Measurements from ENCODE around the gene MBD3L2B. TPM values are rescaled to one million over a fixed set of nuclear protein-coding genes. Genes with fewer than 3 reads are reported as not detected.

Gene MBD3L2B
- total RNA-seq, 2 donors from 2014 or later = not detected

DNA sequence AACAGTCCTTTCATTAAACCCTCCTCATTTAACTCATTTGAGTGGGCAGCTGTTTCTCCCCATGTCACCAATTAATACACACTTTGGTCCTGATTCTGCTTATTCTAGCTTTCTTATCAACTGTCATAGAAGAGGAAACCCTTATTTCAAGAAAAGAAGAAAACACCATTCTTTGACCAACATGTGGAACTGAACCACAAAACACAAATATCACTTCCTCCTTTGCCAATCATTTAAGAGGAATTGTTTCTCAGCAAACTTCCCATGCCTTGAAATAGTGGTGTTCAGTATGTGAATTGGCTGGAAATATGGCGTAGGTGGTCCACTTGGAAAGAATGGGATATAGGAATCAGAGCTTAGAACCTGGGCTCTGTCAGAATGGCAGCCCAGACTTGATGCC lies 20.4 kb downstream of the MBD3L2B start:
- Mint-ChIP-seq H3K4me3 (no peak overlapping the region), H3K27ac (no peak overlapping the region), H3K4me1 (peaks cover 11% of the 10 kb centered on the region), H3K27me3 (no peaks in the 10 kb centered on the region), H3K36me3 (ENCODE audit: low read depth) (no peaks in the 10 kb centered on the region)
- H3K9me3 ChIP-seq (ENCODE audit: control insufficient read depth, low read length, poor library complexity, severe bottlenecking) = no peaks in the 10 kb centered on the region
- ATAC-seq (no peak), DNase-seq (no peak)

DNA sequence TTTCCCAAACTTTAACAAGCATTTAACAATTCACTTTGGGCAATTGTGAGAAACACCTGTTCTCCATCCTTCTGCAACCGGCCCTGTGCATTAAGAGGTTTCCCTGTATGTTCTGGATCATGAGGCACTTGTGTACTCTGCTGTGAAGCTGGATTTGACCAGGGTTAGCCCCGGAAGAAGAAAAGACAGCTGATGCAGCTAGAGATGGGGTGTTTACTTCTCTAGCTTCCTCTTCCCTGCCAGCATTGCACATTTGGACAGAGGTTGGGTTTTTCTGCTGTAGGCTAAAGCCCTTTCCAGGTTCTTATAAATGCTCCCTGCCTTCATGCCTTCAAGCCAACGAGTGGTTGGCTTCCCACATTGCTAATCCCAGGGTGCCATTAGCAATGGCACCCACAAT lies 20.9 kb downstream of the MBD3L2B start:
- DNase-seq (no peak), ATAC-seq (no peak)
- H3K4me3 Mint-ChIP-seq = no peak overlapping the region
- H3K9me3 ChIP-seq (ENCODE audit: control insufficient read depth, low read length, poor library complexity, severe bottlenecking) = no peaks in the 10 kb centered on the region
- no peak overlapping the region for H3K27ac Mint-ChIP-seq
- H3K4me1 Mint-ChIP-seq = peaks cover 11% of the 10 kb centered on the region
- no peaks in the 10 kb centered on the region for H3K36me3 Mint-ChIP-seq (ENCODE audit: low read depth)
- no peaks in the 10 kb centered on the region for H3K27me3 Mint-ChIP-seq

DNA sequence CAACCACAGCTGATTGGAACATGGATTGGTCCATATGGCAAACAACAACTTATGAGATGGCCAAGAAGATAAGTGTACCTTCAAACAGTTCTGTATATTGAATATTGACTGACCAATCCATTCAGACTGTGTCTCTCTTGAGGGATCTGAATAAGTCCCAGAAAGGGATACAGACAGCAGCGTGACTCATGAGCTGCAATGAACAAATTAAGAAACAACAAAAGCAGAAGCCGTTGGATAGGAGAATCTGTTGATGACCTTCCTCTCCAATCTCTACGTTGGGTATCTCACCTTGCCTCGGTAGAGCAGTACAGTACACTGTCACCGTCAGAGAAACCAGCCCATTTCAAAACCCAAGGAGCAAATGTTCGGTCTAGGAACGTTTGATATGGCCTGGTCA lies 21.3 kb downstream of the MBD3L2B start:
- no peaks in the 10 kb centered on the region for H3K9me3 ChIP-seq (ENCODE audit: control insufficient read depth, low read length, poor library complexity, severe bottlenecking)
- Mint-ChIP-seq H3K4me1 (peaks cover 11% of the 10 kb centered on the region), H3K27me3 (no peaks in the 10 kb centered on the region), H3K36me3 (ENCODE audit: low read depth) (no peaks in the 10 kb centered on the region), H3K27ac (no peak overlapping the region), H3K4me3 (no peak overlapping the region)
- DNase-seq = no peak
- no peak for ATAC-seq

DNA sequence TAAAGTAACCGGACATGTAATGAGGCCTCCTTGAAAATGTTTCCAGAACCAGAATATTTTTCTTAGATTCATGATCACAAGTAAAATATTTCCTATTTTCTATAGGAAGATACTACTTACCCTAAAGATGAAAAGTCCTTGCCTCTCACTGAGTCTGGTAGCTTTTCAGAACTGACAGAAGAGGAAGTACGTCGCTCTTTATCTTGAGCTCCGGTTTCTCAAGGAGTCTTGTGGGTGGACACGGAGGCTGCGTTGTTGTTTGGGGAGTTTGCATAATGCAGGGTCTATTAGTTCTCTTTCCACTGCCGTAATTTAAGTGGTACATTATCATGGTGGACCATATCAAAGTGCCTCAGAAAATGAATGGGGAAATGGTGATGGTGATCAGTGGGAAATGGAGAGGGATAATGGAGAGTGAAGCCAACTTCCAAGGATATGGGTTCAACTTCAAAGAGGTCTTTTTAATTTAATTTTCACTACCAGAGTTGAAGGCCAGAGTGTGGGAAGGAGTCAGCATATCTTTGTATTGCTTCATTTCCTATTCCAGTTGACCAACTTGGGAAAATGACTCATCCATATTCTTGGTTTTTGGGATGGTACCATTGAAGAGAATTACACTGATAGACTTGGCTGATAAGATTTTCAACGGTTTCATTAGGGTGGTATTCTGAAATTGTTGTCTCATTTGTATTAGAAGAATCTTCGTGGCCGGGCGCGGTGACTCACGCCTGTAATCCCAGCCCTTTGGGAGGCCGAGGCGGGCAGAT lies 23.4 kb downstream of the MBD3L2B start:
- ATAC-seq = no peak

DNA sequence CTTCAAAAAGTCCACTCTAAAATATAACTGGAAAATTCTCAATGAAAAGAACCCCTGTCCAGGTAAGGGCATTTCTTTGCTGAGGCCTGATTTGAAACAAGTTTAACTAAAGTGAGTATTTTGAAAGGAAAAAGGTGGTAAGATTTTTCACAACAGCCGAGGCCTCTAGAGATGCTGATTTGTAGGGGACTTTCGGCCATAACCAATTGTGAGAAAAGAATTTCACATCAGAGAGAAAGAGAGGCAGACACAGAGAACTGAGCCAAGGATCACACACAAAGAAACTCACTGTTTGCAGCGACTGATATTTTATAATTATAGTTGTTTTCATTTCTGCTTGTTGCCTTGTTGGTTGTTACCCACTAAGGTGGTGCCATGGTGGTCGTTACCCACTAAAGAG lies 24.4 kb downstream of the MBD3L2B start:
- H3K27ac Mint-ChIP-seq = no peak overlapping the region
- H3K27me3 Mint-ChIP-seq = no peaks in the 10 kb centered on the region
- no peaks in the 10 kb centered on the region for H3K9me3 ChIP-seq (ENCODE audit: control insufficient read depth, low read length, poor library complexity, severe bottlenecking)
- no peaks in the 10 kb centered on the region for H3K36me3 Mint-ChIP-seq (ENCODE audit: low read depth)
- ATAC-seq (no peak), DNase-seq (no peak)
- no peak overlapping the region for H3K4me3 Mint-ChIP-seq
- peaks cover 3% of the 10 kb centered on the region for H3K4me1 Mint-ChIP-seq

More for the DNA sequence above, 23.4 kb downstream of the MBD3L2B start:
- Mint-ChIP-seq H3K36me3 (ENCODE audit: low read depth) (no peaks in the 10 kb centered on the region), H3K27ac (peak overlapping the region; percentile 49), H3K27me3 (no peaks in the 10 kb centered on the region), H3K4me3 (peak overlapping the region; percentile 68), H3K4me1 (peaks cover 5% of the 10 kb centered on the region)
- DNase-seq = no peak
- H3K9me3 ChIP-seq (ENCODE audit: control insufficient read depth, low read length, poor library complexity, severe bottlenecking) = no peaks in the 10 kb centered on the region

DNA sequence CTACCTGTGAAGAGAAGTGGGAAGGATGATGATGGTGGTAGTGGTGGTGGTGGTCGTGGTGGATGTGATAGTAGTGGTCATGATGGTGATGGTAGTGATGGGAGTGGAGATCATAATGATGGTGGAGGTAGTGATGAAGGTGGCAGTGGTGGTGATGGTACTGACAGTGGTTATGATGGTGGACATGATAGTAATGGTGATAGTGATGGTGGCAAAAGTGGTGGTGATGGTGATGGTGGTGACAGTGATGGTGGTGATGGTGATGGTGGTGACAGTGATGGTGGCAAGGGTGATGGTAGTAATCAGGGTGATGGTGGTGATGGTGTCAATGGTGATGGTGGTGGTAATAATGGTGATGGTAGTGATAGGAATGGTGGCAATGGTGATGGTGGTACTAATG lies 26.2 kb downstream of the MBD3L2B start:
- Mint-ChIP-seq H3K36me3 (ENCODE audit: low read depth) (no peaks in the 10 kb centered on the region), H3K4me3 (no peak overlapping the region), H3K4me1 (peaks cover 3% of the 10 kb centered on the region), H3K27ac (no peak overlapping the region), H3K27me3 (no peaks in the 10 kb centered on the region)
- no peak for ATAC-seq
- no peak for DNase-seq
- no peaks in the 10 kb centered on the region for H3K9me3 ChIP-seq (ENCODE audit: control insufficient read depth, low read length, poor library complexity, severe bottlenecking)

DNA sequence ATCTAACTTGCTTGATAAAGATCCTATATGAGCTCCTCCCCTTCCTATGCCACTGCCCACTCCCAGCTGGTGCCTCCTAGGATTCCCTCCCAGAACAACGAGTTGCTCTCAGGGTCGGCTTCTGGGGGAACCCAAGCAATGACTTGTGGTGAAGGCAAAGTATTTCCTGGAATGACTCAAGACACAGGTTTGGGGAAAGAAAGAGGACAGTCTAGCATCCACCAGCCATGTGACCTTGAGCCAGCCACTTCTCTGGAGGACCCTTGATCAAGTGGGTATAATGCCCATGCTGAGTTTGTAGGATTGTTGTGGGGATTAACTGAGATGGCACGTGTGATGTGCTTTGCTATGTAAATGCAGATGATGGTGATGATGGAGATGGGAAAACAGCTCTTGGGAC lies 33.0 kb downstream of the MBD3L2B start:
- H3K27me3 Mint-ChIP-seq = no peaks in the 10 kb centered on the region
- H3K4me1 Mint-ChIP-seq = no peaks in the 10 kb centered on the region
- ATAC-seq (no peak), DNase-seq (no peak)
- H3K4me3 Mint-ChIP-seq = no peak overlapping the region
- no peaks in the 10 kb centered on the region for H3K9me3 ChIP-seq (ENCODE audit: control insufficient read depth, low read length, poor library complexity, severe bottlenecking)
- no peak overlapping the region for H3K27ac Mint-ChIP-seq
- H3K36me3 Mint-ChIP-seq (ENCODE audit: low read depth) = no peaks in the 10 kb centered on the region

DNA sequence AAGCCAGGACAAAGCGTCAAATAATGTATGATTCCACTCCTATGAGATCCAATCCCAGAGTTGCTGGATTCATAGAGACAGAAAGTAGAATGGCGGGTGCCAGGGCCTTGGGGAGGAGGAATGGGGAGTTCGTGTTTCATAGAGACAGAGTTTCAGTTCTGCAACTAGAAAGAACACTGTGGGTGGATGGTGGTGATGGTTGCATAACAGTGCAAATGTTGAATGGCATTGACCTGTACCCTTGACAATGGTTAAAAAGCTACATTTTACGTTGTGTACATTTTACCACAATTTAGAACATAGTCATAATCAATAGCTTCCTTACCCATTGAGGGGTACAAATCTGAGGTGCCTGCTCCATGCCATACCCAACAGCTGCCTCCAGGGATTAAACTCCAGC lies 33.4 kb downstream of the MBD3L2B start:
- Mint-ChIP-seq H3K4me1 (no peaks in the 10 kb centered on the region), H3K27me3 (no peaks in the 10 kb centered on the region), H3K36me3 (ENCODE audit: low read depth) (no peaks in the 10 kb centered on the region), H3K4me3 (no peak overlapping the region), H3K27ac (no peak overlapping the region)
- no peaks in the 10 kb centered on the region for H3K9me3 ChIP-seq (ENCODE audit: control insufficient read depth, low read length, poor library complexity, severe bottlenecking)
- no peak for DNase-seq
- no peak for ATAC-seq

DNA sequence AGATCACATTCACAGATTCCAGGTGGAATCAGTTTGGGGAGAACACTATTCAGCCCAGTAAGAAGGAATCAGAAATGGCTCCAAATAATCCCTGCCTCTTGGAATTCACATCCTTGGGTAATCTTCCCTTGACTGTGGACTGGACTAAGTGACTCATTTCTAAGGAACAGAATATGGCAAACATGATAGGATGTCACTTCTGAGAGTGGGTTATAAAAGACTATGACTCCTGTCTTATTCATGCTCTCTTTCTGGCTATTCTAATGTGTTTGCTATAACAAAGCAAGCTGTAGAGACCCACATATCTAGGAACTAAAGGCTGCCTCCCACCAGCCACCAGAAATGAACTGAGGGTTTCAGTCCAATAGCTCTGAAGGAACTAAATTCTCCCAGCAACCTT lies 37.8 kb downstream of the MBD3L2B start:
- H3K27ac Mint-ChIP-seq = no peak overlapping the region
- no peaks in the 10 kb centered on the region for H3K36me3 Mint-ChIP-seq (ENCODE audit: low read depth)
- DNase-seq (no peak), ATAC-seq (no peak)
- H3K9me3 ChIP-seq (ENCODE audit: control insufficient read depth, low read length, poor library complexity, severe bottlenecking) = no peaks in the 10 kb centered on the region
- H3K4me1 Mint-ChIP-seq = no peaks in the 10 kb centered on the region
- no peaks in the 10 kb centered on the region for H3K27me3 Mint-ChIP-seq
- H3K4me3 Mint-ChIP-seq = no peak overlapping the region

DNA sequence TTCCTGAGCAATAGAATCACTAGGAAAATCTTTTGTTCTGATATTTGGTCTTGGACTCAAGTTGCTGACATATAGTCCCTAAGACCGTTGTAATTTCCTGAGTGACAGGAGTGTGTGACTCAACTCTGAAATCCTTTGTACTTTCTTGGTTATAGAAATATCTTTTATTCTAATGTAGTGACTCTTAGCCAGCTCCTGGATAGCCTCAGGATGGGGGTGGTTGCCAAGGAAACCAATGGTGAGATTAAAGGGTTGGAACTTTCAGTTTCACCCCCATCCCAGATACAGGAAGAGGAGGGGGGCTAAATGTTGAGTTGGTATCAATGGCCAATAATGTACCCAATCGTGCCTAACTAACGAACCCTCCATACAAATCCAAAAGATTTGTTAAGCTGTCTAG lies 41.8 kb downstream of the MBD3L2B start:
- Mint-ChIP-seq H3K36me3 (ENCODE audit: low read depth) (peaks cover 3% of the 10 kb centered on the region), H3K27ac (no peak overlapping the region), H3K27me3 (peaks cover 5% of the 10 kb centered on the region), H3K4me3 (no peak overlapping the region), H3K4me1 (no peaks in the 10 kb centered on the region)
- no peak for DNase-seq
- ATAC-seq = no peak
- no peaks in the 10 kb centered on the region for H3K9me3 ChIP-seq (ENCODE audit: control insufficient read depth, low read length, poor library complexity, severe bottlenecking)

DNA sequence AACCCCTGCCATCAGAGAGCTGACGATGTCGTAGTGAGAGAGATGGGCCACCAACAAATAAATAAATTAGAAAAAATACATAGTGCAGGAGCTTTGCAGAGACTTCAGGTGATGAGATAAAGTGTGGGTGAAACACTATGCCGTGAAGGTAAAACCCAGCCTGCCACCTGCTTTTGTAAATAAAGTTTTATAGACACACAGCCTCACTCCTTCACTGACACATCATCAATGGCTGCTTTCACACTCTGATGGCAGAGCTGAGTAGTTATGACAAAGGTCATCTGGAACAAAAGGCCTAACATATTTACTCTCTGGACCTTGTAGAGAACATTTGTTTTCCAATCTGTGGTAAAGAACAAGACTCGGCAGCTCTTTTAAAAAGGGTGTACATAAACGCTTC lies 45.0 kb downstream of the MBD3L2B start:
- H3K27ac Mint-ChIP-seq = no peak overlapping the region
- peaks cover 5% of the 10 kb centered on the region for H3K27me3 Mint-ChIP-seq
- DNase-seq (no peak), ATAC-seq (no peak)
- H3K9me3 ChIP-seq (ENCODE audit: control insufficient read depth, low read length, poor library complexity, severe bottlenecking) = no peaks in the 10 kb centered on the region
- H3K36me3 Mint-ChIP-seq (ENCODE audit: low read depth) = peaks cover 3% of the 10 kb centered on the region
- H3K4me1 Mint-ChIP-seq = no peaks in the 10 kb centered on the region
- H3K4me3 Mint-ChIP-seq = no peak overlapping the region

DNA sequence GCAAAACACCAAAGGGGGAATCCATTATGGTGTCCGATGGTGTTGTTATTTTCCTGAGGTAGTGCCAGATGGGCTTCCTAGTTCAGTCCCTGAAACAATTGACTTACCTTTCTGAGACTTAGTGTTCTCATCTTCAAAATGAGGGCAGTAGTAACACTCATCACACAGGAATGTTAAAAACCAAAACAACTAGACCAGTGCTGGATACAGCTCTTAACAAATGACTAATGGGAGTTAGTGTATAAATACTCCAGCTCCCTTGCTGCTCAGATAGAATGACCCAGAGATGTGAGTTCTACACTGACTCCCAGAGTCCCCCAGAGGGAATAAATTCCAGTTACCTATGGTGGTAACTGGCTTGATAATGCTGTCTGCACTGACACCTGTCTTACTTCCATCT lies 49.9 kb downstream of the MBD3L2B start:
- no peaks in the 10 kb centered on the region for H3K4me1 Mint-ChIP-seq
- H3K36me3 Mint-ChIP-seq (ENCODE audit: low read depth) = no peaks in the 10 kb centered on the region

DNA sequence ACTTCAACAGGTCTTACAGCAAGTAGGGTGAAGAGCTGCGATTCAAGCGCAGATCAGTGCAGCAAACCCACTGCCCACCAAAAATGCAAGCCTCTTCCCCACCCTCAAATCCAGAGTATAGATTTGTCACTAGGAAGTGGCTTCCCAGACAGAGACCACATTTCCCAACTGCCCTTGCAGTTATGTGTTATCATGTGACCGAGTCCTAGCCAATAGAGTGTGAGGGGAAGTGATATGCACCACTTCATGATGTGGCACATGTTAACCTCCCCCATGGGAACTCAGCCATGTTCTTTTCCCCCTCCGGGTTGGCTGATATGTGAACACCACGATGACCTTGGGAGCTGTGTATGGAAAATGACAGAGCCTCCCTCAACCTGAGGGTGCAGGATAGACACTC lies 50.8 kb downstream of the MBD3L2B start:
- Mint-ChIP-seq H3K4me1 (no peaks in the 10 kb centered on the region), H3K36me3 (ENCODE audit: low read depth) (no peaks in the 10 kb centered on the region), H3K27ac (no peak overlapping the region), H3K4me3 (no peak overlapping the region), H3K27me3 (peaks cover 5% of the 10 kb centered on the region)
- no peaks in the 10 kb centered on the region for H3K9me3 ChIP-seq (ENCODE audit: control insufficient read depth, low read length, poor library complexity, severe bottlenecking)
- DNase-seq (no peak), ATAC-seq (no peak)

More for the DNA sequence above, 49.9 kb downstream of the MBD3L2B start:
- DNase-seq = no peak
- Mint-ChIP-seq H3K4me3 (no peak overlapping the region), H3K27ac (no peak overlapping the region), H3K27me3 (peaks cover 5% of the 10 kb centered on the region)
- ATAC-seq = no peak
- H3K9me3 ChIP-seq (ENCODE audit: control insufficient read depth, low read length, poor library complexity, severe bottlenecking) = no peaks in the 10 kb centered on the region

DNA sequence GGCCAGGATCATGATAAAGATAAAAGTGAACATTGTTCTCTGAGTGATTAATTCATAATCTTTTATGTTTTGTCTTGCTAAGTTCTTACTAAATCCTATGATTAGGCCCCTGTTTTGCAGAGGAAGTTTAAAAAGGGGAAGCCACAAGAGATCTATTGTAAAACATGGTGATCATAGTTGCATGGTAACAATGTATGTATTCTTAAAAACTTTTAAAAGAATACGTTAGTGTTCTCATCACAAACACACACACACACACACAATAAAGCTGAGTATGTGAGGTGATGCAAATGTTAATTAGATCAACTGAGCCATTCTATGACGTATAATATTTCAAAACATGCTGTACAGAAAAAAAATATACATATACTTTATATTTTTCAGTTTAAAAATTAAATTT lies 51.2 kb downstream of the MBD3L2B start:
- no peak for DNase-seq
- no peaks in the 10 kb centered on the region for H3K4me1 Mint-ChIP-seq
- H3K4me3 Mint-ChIP-seq = no peak overlapping the region
- H3K9me3 ChIP-seq (ENCODE audit: control insufficient read depth, low read length, poor library complexity, severe bottlenecking) = no peaks in the 10 kb centered on the region
- no peaks in the 10 kb centered on the region for H3K36me3 Mint-ChIP-seq (ENCODE audit: low read depth)
- no peak for ATAC-seq
- H3K27ac Mint-ChIP-seq = no peak overlapping the region
- H3K27me3 Mint-ChIP-seq = peaks cover 2% of the 10 kb centered on the region

All from T-helper 17 cell (primary cell).